IMR-90 (cell line): ENCODE results near the gene FAM162A. TPM values are rescaled to one million over a fixed set of nuclear protein-coding genes. Genes with fewer than 3 reads are reported as not detected.

Experiments used
- ATAC-seq: fragments of 200-7000 bp; cut with Tn5 transposase; 2 replicates; pipeline ENCODE4 v1.9.1; 2020; ENCODE audit warnings: low read depth, mild to moderate bottlenecking, moderate library complexity
- BruUV-seq: library from RNA; stranded (reverse); fragments of 400-500 nt; replicated peaks from 2 replicates; lab custom pipeline; 2021; lab: Mats Ljungman, UMichigan
- CTCF ChIA-PET: fragments of 300-600 bp; formaldehyde crosslinking; extraction: SDS; loops from one replicate; lab custom pipeline; 2021; ENCODE audit warnings: antibody characterized with exemption; lab: Yijun Ruan, JAX
- POLR2A ChIA-PET: fragments of 300-600 bp; sonication (Branson Sonifier 250); formaldehyde crosslinking; loops from one replicate; lab custom pipeline; 2022; ENCODE audit warnings: antibody characterized with exemption; ENCODE audit not compliant: unreplicated experiment; lab: Charles Lee
- DNase-seq: peaks from one replicate; pipeline ENCODE4 v3.0.0; 2013
- H2AFZ ChIP-seq: replicated peaks from 2 replicates; pipeline ENCODE3; 2013; ENCODE audit warnings: low read length, mild to moderate bottlenecking; ENCODE audit not compliant: poor library complexity
- H2AK5ac ChIP-seq: 2 replicates; pipeline ENCODE4 v1.6.1; 2013; ENCODE audit warnings: low read depth, low read length, inconsistent platforms
- H2AK9ac ChIP-seq: replicated peaks from 2 replicates; pipeline ENCODE3; 2013; ENCODE audit warnings: mild to moderate bottlenecking, low read depth, low read length, moderate library complexity; ENCODE audit not compliant: poor library complexity
- H2BK120ac ChIP-seq: 2 replicates; pipeline ENCODE4 v1.6.1; 2013; ENCODE audit warnings: low read depth, low read length, inconsistent platforms
- H2BK15ac ChIP-seq: 3 replicates; pipeline ENCODE4 v1.6.1; 2013; ENCODE audit warnings: low read depth, low read length, inconsistent platforms
- H2BK20ac ChIP-seq: 2 replicates; pipeline ENCODE4 v1.6.1; 2013; ENCODE audit warnings: low read depth, mild to moderate bottlenecking, inconsistent platforms, low read length, moderate library complexity
- H2BK5ac ChIP-seq: 2 replicates; pipeline ENCODE4 v1.6.1; 2013; ENCODE audit warnings: mild to moderate bottlenecking, low read depth, low read length, inconsistent platforms; ENCODE audit not compliant: poor library complexity, severe bottlenecking
- H3K14ac ChIP-seq: replicated peaks from 2 replicates; pipeline ENCODE4 v1.6.1; 2013; ENCODE audit warnings: low read depth, low read length, inconsistent platforms
- H3K18ac ChIP-seq: 2 replicates; pipeline ENCODE4 v1.6.1; 2013; ENCODE audit warnings: low read depth, low read length, control low read depth
- H3K23ac ChIP-seq: 2 replicates; pipeline ENCODE4 v1.6.1; 2013; ENCODE audit warnings: low read depth, low read length, inconsistent platforms
- H3K27ac ChIP-seq: 2 replicates; pipeline ENCODE4 v1.5.1; 2013; ENCODE audit warnings: mild to moderate bottlenecking, control low read depth, low read length; ENCODE audit not compliant: insufficient read depth
- H3K27me3 ChIP-seq: 2 replicates; pipeline ENCODE4 v1.6.1; 2013; ENCODE audit warnings: low read length; ENCODE audit not compliant: control insufficient read depth, insufficient read depth
- H3K36me3 ChIP-seq: 2 replicates; pipeline ENCODE4 v1.6.1; 2013; ENCODE audit warnings: low read length, mixed read lengths; ENCODE audit not compliant: control insufficient read depth, insufficient read depth
- H3K4ac ChIP-seq: 2 replicates; pipeline ENCODE4 v1.6.1; 2013; ENCODE audit warnings: low read depth, low read length, inconsistent platforms
- H3K4me1 ChIP-seq: 2 replicates; pipeline ENCODE4 v1.6.1; 2013; ENCODE audit warnings: low read length, mixed read lengths; ENCODE audit not compliant: control insufficient read depth, insufficient read depth
- H3K4me2 ChIP-seq: 2 replicates; pipeline ENCODE4 v1.6.1; 2013; ENCODE audit warnings: low read depth, mild to moderate bottlenecking, control low read depth, low read length, moderate library complexity
- H3K4me3 ChIP-seq: 2 replicates; pipeline ENCODE4 v1.5.1; 2013; ENCODE audit warnings: low read depth, mild to moderate bottlenecking, control low read depth, low read length, moderate library complexity; ENCODE audit not compliant: insufficient read depth
- H3K56ac ChIP-seq: 2 replicates; pipeline ENCODE4 v1.6.1; 2013; ENCODE audit warnings: low read length, inconsistent platforms; ENCODE audit not compliant: insufficient read depth; ENCODE audit errors: extremely low read depth
- H3K79me1 ChIP-seq, 2 experiments: 2 replicates each; pipeline ENCODE4 v1.6.1; 2013; ENCODE audit warnings: low read length in 2 of 2, inconsistent platforms in 1 of 2, low read depth in 1 of 2
- H3K9ac ChIP-seq: 2 replicates; pipeline ENCODE4 v1.6.1; 2013; ENCODE audit warnings: low read depth, low read length, control low read depth
- H3K9me1 ChIP-seq: 2 replicates; pipeline ENCODE4 v1.6.1; 2013; ENCODE audit warnings: low read length, inconsistent platforms; ENCODE audit not compliant: insufficient read depth
- H3K9me3 ChIP-seq: 2 replicates; pipeline ENCODE4 v1.6.1; 2013; ENCODE audit warnings: low read length; ENCODE audit not compliant: control insufficient read depth, insufficient read depth
- H4K20me1 ChIP-seq: 2 replicates; pipeline ENCODE4 v1.6.1; 2013; ENCODE audit warnings: low read length, inconsistent platforms; ENCODE audit not compliant: insufficient read depth
- H4K5ac ChIP-seq: 2 replicates; pipeline ENCODE4 v1.6.1; 2013; ENCODE audit warnings: mild to moderate bottlenecking, low read depth, low read length, control low read depth
- H4K8ac ChIP-seq, 2 experiments: 2 replicates each; pipeline ENCODE4 v1.6.1; 2013; ENCODE audit warnings: low read depth in 2 of 2, low read length in 2 of 2, control low read depth in 1 of 2, inconsistent platforms in 1 of 2
- H4K91ac ChIP-seq: 2 replicates; pipeline ENCODE4 v1.6.1; 2013; ENCODE audit warnings: low read depth, low read length, inconsistent platforms; ENCODE audit not compliant: insufficient read depth
- BHLHE40 ChIP-seq: fragments of 150-350 bp; IDR thresholded peaks from 2 replicates; pipeline ENCODE4 v1.6.1; 2016; ENCODE audit warnings: mild to moderate bottlenecking, low read depth, low read length
- WGBS, 2 experiments: methylation state at CpG; one replicate each; pipeline versions ENCODE4 v1.1.5 to v1.1.7; 2013; ENCODE audit warnings: missing lambda C conversion rate in 2 of 2; ENCODE audit not compliant: insufficient read length in 1 of 2; ENCODE audit errors: extremely low coverage in 2 of 2; 5-methylcytosine and 5-hydroxymethylcytosine counted together
- dilution Hi-C: fragments of 300-500 bp; cut with HindIII; formaldehyde crosslinking; loops from one replicate; pipeline ENCODE4 v1.14.3; 2018; ENCODE audit warnings: low sequenced_read_pairs; ENCODE audit not compliant: unreplicated experiment
- in situ Hi-C: fragments of 300-500 bp; cut with MboI; formaldehyde crosslinking; loops from 3 replicates; pipeline ENCODE4 v1.14.3; 2019; ENCODE audit warnings: low sequenced_read_pairs, inconsistent platforms, mixed read lengths
- intact Hi-C: fragments of 100-400 bp; cut with micrococcal nuclease; formaldehyde crosslinking; loops from 2 replicates; pipeline ENCODE4 v1.10.0; 2022
- polyA plus RNA-seq, 3 experiments: library from polyadenylated mRNA; depleted of rRNA; stranded (reverse); fragments of >200 nt; gene quantifications; 2 replicates each; pipeline ENCODE4 v1.2.3, GENCODE V29; 2012; ENCODE audit warnings: low replicate concordance in 1 of 3
- total RNA-seq: library from RNA; depleted of rRNA; stranded (reverse); fragments of >200 nt; gene quantifications from 2 replicates; pipeline ENCODE4 v1.2.3, GENCODE V29; 2012

FAM162A gene
- total and polyA plus RNA-seq, 2 of the 4 experiments (the other 2 are of a cell fraction): 33.9 to 66.8 TPM

DNA sequence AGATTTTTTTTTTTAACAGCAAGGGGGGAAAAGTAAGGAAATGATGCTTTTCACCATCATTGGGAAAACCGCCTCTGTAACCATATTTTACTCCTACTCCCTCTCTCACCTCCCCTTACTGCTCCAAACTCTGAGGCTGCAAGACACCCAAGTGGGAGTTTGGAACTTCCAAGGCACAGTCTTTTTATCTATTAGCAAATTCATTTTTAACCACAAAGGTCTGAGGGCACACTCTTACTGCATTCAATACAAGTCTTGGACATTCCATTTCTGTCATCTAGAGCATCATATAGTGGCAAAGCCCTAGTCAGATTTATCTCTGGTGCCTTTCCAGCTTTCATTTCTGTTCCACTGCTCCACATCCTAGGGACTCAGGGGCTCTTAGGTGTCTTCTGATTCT, 13.2 kb downstream of the FAM162A start:
- no peak for ATAC-seq
- no peaks in the 10 kb centered on the region for H3K9me3 ChIP-seq
- no TSS peak for BruUV-seq
- no peak overlapping the region for H3K4me2 ChIP-seq
- H2AFZ ChIP-seq: no peak overlapping the region
- H2BK120ac ChIP-seq: no peak overlapping the region
- no peak overlapping the region for H3K23ac ChIP-seq
- no peak overlapping the region for H4K91ac ChIP-seq
- H3K4me3 ChIP-seq: no peak overlapping the region
- H3K79me1 ChIP-seq: no peaks in the 10 kb centered on the region; a peak in 1 of 4 replicates
- no peaks in the 10 kb centered on the region for H3K27me3 ChIP-seq
- no peaks in the 10 kb centered on the region for H3K9me1 ChIP-seq
- no peak overlapping the region for H2BK15ac ChIP-seq
- no peak overlapping the region for H3K18ac ChIP-seq
- no peak overlapping the region for H2BK20ac ChIP-seq
- ChIA-PET POLR2A (no interaction called here), CTCF (no interaction called here)
- no peaks in the 10 kb centered on the region; the same call in 1 of the 2 replicates for H3K36me3 ChIP-seq
- dilution Hi-C loops: no loop called here
- H3K9ac ChIP-seq: no peak overlapping the region
- H3K4ac ChIP-seq: no peak overlapping the region
- H3K4me1 ChIP-seq: peaks cover 5% of the 10 kb centered on the region
- intact Hi-C loops: no loop called here
- H2AK5ac ChIP-seq: no peak overlapping the region
- no peak overlapping the region for H2AK9ac ChIP-seq
- no peak for TF ChIP-seq BHLHE40
- H4K8ac ChIP-seq: no peak overlapping the region
- no peak overlapping the region for H3K14ac ChIP-seq
- no peak overlapping the region for H3K56ac ChIP-seq
- DNase-seq: peak; percentile 42
- no peak overlapping the region for H2BK5ac ChIP-seq
- no CpG with 5 or more reads among the region's 1 CpG for WGBS, 2 experiments
- no peaks in the 10 kb centered on the region for H4K20me1 ChIP-seq
- no peak overlapping the region for H4K5ac ChIP-seq
- in situ Hi-C loops: loop anchor here (10.0 kb wide), 1 partner anchor 278 kb away; no protein-coding TSS in a partner anchor
- H3K27ac ChIP-seq: no peak overlapping the region
